COLO829 (cell line): ENCODE measurements around the gene ZBED2.
"Not testable (repeated sequence)": the region's sequence is repeated elsewhere in the genome, so short reads cannot be mapped to it uniquely, and the experiment has no call there.

Experiments
- DNase-seq: peaks from one replicate; pipeline ENCODE4 v3.0.0; 2012; ENCODE audit warnings: low spot score

Gene ZBED2, protein sequence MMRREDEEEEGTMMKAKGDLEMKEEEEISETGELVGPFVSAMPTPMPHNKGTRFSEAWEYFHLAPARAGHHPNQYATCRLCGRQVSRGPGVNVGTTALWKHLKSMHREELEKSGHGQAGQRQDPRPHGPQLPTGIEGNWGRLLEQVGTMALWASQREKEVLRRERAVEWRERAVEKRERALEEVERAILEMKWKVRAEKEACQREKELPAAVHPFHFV

DNA sequence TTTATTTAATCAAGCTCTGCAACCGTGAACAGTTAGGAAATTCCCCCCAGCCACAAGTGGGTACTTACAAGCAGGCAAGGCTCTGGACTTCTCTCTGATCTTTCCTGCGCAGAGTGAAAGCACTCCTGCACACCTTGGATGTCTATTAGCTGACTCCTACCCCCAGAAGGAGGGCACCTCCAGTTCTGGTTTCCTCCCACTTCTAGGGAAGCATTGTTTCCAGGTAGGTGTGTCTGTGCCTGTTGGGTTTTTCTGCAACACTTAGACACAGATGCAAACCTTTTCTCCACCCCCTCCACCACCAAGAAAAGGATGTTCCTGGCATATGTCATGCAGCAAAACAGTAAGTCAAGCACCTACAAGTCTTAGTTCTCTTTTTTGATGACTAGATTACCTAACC, at the start of gene ZBED2:
Gene ZBED2, minus strand, starts transcription at position 115 of the 400 bp plus-strand sequence. CDS start 1,145 bp downstream, outside the sequence.
- no peak for DNase-seq

DNA sequence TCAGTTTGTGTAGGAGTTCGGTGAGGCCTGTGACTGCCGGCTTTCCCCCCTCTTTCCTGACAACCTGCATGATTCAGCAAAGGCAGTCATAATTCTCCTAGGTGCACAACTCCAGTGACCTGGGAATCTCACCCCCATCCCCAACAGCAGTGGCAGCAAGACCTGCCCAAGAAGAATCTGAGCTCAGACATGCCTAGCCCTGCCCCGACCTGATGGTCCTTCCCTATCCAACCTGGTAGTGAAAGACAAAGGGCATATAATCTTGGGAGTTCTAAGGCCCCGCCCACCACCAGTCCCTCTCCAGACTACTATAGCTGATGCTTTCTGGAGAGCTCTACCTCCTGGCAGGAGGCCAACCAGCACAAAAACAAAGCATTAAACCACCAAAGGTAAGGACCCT, 44.2 kb upstream of the ZBED2 start:
- no peak for DNase-seq

DNA sequence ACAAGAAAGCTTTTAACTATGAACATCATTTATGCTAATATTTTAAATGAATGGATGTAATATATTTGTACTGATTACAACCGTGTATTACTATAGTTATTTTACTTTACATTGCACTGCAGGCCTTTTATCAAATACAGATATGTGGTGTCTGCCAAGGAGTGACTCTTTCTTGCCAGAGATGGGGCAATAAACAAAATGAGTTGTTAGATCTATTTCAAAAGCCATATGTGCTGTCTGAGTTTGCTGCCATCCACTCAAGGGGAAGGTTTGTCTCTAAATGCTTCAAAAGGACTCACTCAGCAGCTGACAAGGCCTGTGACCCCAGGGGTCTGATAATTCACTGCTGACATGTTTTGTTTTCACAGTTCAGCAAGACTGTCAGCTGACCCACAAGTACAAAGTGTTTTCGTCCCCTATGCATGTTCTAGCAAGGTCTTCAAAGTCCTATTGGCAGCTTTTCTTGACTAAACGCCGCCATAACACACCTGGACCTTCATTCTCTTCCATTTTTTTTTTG, 41.3 kb upstream of the ZBED2 start:
- DNase-seq, result no peak

- DNase-seq, result no peak
These were observed 40.3 kb upstream of the ZBED2 start for GRCh38 chr3:111635403-111635802.

DNA sequence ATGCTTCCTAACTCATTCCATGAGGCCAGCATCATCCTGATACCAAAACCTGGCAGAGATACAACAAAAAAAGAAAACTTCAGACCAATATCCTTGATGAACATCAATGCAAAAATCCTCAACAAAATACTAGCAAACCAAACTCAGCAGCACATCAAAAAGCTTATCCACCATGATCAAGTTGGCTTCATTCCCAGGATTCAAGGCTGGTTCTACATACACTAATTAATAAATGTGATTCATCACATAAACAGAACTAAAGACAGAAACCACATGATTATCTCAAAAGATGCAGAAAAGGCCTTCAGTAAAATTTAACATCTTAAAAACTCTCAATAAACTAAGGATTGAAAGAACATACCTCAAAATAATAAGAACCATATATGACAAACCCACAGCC, 35.5 kb upstream of the ZBED2 start:
- not testable (repeated sequence) for DNase-seq

- DNase-seq, result not testable (repeated sequence)
These were observed 33.9 kb upstream of the ZBED2 start for GRCh38 chr3:111629018-111629417.

DNA sequence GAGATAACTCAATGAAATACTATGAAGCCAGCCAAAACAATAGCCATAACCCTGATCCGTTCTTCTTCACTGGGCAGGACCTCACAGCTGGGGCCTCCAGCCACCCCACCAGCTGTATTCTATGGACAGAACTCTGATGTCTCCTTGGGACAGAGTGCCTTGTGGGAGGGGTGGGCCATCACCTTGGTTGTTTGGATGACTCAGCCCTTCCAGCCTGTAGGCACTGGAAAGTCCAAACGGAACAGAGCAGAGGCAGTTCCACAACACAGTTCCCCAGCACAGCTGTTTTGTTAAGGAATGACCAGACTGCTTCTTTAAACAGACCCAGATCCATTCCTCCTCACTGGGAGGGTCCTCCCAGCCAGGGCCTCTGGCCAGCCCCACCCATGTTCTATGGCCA, 31.9 kb upstream of the ZBED2 start:
- no peak for DNase-seq

DNA sequence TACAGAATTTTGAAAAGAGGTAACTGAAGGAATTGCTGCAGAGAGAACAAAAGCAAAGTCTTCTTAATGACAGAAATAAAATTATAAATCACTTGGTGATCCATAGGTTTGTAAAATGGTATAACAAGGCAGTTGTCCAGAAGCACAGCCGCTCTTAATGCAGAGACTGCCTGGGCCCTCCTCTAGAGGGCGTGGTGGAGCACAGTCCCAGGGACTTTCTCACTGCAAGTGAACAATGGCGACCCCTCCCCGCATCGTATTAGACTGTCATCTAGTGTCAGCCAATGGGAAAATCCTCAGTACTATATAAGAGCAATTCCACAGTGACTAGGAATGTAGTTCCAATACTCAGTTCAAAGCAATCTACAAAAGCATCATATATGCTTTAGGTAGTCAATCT, 26.4 kb upstream of the ZBED2 start:
- no peak for DNase-seq

GRCh38 chr3:111619833-111620232, 24.7 kb upstream of the ZBED2 start:
- DNase-seq, result no peak

DNA sequence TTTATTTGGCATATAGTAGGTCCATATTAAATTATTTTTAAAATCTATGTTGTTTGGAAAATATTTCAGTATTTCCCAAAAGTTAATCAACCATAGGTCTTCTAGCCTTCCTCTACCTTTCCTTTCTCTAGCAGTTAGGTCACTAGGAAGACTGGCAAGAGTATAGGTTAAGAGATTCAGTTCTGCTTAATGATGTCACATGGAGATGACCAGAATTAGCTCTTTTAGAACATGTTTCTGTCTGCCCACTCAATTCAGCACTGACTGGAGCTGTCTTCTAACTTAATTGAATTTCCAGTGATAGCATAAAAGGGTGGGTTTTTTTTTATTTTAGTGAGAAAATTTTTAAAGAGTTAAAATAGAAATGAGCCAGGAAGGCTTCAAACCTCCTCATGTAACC, 23.8 kb upstream of the ZBED2 start:
- no peak for DNase-seq

- DNase-seq, result no peak
These were observed 22.9 kb upstream of the ZBED2 start for GRCh38 chr3:111617912-111618601.

GRCh38 chr3:111617406-111617805, 22.3 kb upstream of the ZBED2 start:
- DNase-seq, result no peak

- no peak for DNase-seq
These were observed 21.4 kb upstream of the ZBED2 start for GRCh38 chr3:111616417-111617105.

DNA sequence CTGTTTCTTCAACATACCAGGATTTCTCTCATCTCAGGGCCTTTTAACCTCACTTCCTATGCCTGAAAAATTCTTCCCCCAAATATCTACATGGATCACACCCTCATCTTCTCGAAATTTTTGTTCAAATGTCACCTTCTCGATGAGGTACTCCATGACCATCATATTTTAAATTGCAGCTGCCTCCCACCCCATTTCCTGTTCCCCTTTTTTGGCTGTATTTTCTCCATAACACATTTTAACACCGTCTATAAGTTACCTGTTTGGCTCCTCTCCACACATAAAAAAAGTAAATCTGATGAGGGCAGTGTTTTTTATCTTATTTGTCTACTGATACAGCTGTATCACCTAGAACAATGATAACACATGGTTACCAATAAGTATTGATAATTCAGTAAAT, 20.7 kb upstream of the ZBED2 start:
- DNase-seq, result no peak

DNA sequence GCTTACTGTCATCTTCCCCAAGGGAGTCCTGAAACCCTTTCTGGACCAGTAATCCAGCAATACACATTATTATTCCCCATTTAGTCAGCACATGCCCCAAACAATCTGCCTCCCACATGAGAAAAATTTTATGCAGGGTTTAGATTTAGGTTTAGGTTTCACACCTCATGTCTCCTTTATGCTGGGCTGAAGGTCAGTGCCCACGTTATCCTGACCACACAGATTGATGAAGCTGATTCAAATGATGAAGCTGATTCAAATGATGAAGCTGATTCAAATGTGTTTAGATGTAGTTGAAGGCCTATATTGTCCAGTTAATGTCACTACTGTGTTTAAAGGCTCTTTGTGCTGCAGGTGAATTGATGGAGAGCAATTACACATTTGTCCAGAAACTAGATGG, 18.1 kb upstream of the ZBED2 start:
- no peak for DNase-seq

DNA sequence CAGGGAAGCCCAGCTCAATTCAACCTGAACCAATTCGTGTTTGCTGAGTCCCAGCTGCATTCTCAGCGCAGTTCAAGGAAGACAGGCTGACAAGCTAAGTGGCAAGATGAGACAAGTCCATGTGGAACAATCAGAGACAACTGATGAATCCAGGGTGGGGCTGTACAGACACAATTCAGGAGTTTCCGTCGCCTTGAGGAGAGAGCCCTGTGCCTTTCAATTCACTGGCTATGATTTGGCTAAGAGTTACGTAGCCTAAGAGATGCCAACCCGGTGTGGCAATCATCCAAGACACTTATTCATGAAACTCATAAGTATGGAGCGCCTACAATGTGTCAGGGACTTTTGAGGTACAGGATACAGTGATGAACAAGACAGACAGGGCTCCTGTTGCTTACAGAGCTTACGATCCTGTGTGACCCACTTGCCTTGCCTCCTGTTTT, 15.5 kb upstream of the ZBED2 start:
- no peak for DNase-seq

GRCh38 chr3:111610189-111610588, 15.0 kb upstream of the ZBED2 start:
- no peak for DNase-seq

DNA sequence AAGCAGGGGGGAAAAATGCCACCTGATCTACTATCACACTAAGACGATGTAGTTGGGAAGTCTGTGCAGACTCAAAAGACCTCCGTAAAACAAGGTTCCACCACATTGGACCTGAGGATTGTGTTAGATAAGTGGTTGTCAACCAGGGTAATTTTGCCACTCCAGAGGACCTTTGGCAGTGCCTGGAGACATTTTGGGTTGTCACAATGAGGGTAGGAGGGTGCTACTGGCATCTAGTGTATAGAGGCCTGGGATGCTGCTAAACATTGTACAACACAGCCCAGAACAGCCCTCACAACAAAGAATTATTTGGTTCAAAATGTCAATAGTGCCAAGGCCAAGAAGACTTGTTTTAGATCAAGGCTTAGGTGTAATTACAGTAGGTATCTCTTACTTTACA, 14.6 kb upstream of the ZBED2 start:
- DNase-seq, result no peak

- DNase-seq, result no peak
These were observed 13.2 kb upstream of the ZBED2 start for GRCh38 chr3:111608383-111608782.

- no peak for DNase-seq
These were observed 12.2 kb upstream of the ZBED2 start for GRCh38 chr3:111607240-111607920.

GRCh38 chr3:111605493-111605892, 10.3 kb upstream of the ZBED2 start:
- no peak for DNase-seq

DNA sequence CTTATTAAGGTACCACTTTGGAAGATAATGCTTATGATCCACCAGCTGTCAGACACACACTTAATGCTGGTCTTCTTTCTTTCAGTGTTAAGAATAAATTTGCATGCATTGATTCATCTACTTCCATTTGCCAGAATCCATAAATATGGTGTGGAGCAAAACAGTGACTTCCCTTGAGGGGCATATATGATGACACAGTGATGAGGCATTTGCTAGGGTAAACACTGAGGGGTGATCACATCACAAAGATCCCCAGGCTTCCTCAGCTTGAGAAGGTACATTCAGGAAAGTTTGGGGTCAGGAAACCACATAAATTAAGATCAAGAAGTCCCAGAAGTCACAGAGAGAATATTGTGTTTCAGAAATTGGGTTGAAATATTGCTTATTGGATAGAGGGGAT, 9.9 kb upstream of the ZBED2 start:
- DNase-seq, result no peak

GRCh38 chr3:111604119-111604518, 9.0 kb upstream of the ZBED2 start:
- DNase-seq, result no peak
